Measurements from ENCODE around the gene SMG6. TPM values are rescaled to one million over a fixed set of nuclear protein-coding genes. Genes with fewer than 3 reads are reported as not detected.

Gene SMG6
- total and polyA plus RNA-seq, 2 of the 8 experiments (the other 6 are each of a cell fraction or from before 2014, with no cell fraction given): 18.5 to 25.2 TPM

DNA sequence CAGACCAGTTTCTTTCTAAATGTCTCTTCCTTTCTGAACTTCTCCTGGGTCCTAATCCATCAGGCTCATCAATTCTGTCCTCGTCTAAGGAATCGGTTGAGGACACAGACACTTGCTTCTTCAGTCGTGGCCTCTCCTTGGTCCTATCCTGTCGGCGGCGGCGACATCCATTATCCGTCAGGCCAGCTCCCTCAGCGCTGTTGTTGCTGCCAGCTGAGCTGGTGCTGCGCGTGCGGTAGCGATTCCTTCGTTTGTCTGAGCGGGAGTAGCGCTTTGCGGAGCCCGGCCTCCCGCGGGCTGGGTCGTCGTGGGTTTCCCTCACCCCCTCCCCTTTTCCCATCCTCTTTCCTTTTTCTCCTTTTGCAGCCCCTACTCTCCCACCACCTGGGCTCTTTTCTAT is 3.8 kb downstream of the SMG6 start:
- H3K36me3 ChIP-seq (ENCODE audit: control insufficient read depth in 2 of 4, insufficient read depth in 4 of 4, low read length in 3 of 4): peaks cover 3 to 29% (median 16%) of the 10 kb centered on the region in 4 experiments; a peak in 6 of 8 replicates
- no peak overlapping the region for H2AFZ ChIP-seq (ENCODE audit: low read length)
- no peak overlapping the region for H2BK120ac ChIP-seq (replicated peaks; ENCODE audit: low read depth, low read length)
- H3K4me2 ChIP-seq (ENCODE audit: insufficient read depth in 1 of 2, low read depth in 2 of 2, low read length in 2 of 2): no peak overlapping the region
- no peak for DNase-seq (ENCODE audit: low read depth in 1 of 2, low spot score in 2 of 2)
- no peak overlapping the region for H3K9ac ChIP-seq (replicated peaks in 1 of 4; ENCODE audit: extremely low read depth in 1 of 4, low read depth in 3 of 4, low read length in 3 of 4)
- no peak overlapping the region for H2BK12ac ChIP-seq (ENCODE audit: low read depth, low read length)
- H3K23ac ChIP-seq (ENCODE audit: insufficient read length): no peak overlapping the region
- H3K18ac ChIP-seq (ENCODE audit: extremely low read depth, low read length): no peak overlapping the region
- H3K79me1 ChIP-seq (ENCODE audit: low read depth, low read length): peaks cover 6% of the 10 kb centered on the region; the same call in 1 of the 2 replicates
- no peak overlapping the region for H3K27ac ChIP-seq (ENCODE audit: low read depth, low read length)
- TF ChIP-seq YY1 (IDR thresholded peaks at IDR 0.05; ENCODE audit: low read depth, low read length) (no peak), GTF2F1 (IDR thresholded peaks at IDR 0.05; ENCODE audit: borderline replicate concordance, low read depth, low read length) (no peak), NANOG (IDR thresholded peaks at IDR 0.05; ENCODE audit: insufficient read depth, low read depth, low read length, poor library complexity, severe bottlenecking) (no peak), ASH2L (IDR thresholded peaks at IDR 0.05; ENCODE audit: low read length) (no peak), SP1 (IDR thresholded peaks at IDR 0.05; ENCODE audit: low read depth, low read length) (no peak), SRF (IDR thresholded peaks at IDR 0.05; ENCODE audit: low read depth, low read length) (no peak), SIN3A (conservative IDR thresholded peaks at IDR 0.05 in 1 of 2, IDR thresholded peaks at IDR 0.05 in 1 of 2; ENCODE audit: low read depth in 1 of 2, low read length in 2 of 2) (no peak), SP4 (IDR thresholded peaks at IDR 0.05; ENCODE audit: low read length) (no peak), CREB1 (IDR thresholded peaks at IDR 0.05) (no peak)
- H3K4ac ChIP-seq (replicated peaks; ENCODE audit: insufficient read length, low read depth, low read length): no peak overlapping the region
- H4K20me1 ChIP-seq (replicated peaks in 1 of 2; ENCODE audit: control insufficient read depth in 1 of 2, insufficient read depth in 2 of 2, low read length in 2 of 2): peaks cover 3 to 13% of the 10 kb centered on the region in 2 experiments
- WGBS, 2 experiments (ENCODE audit: extremely low coverage in 1 of 2, insufficient coverage in 1 of 2, insufficient read length in 1 of 2, insufficient replicate concordance in 2 of 2, low coverage in 1 of 2, low lambda C conversion rate in 2 of 2, missing lambda C conversion rate in 1 of 2): 96% methylated on average over 22 of the region's 22 CpGs; no CpG with 5 or more reads in 1 of the 2 experiments
- H3K79me2 ChIP-seq (ENCODE audit: control insufficient read depth in 1 of 2, insufficient read depth in 2 of 2, low read length in 2 of 2): peaks cover 0 to 15% of the 10 kb centered on the region in 2 experiments; a peak in 3 of 4 replicates
- no peak overlapping the region for H3K4me3 ChIP-seq (ENCODE audit: extremely low read depth in 1 of 4, insufficient read depth in 2 of 4, low read depth in 3 of 4, low read length in 4 of 4)
- H3K9me3 ChIP-seq (ENCODE audit: insufficient read depth in 2 of 2, low read depth in 1 of 2, low read length in 1 of 2): no peaks in the 10 kb centered on the region
- no peaks in the 10 kb centered on the region for H3K27me3 ChIP-seq (replicated peaks in 1 of 4; ENCODE audit: control insufficient read depth in 3 of 4, extremely low read depth in 1 of 4, insufficient read depth in 3 of 4, low read length in 3 of 4)
- H2BK5ac ChIP-seq (ENCODE audit: low read depth, low read length): no peak overlapping the region
- ChIA-PET CTCF (ENCODE audit: partially characterized antibody) (no interaction called here), POLR2A (ENCODE audit: partially characterized antibody) (no interaction called here)
- H3K4me1 ChIP-seq (replicated peaks in 1 of 4; ENCODE audit: control insufficient read depth in 3 of 4, insufficient read depth in 4 of 4, low read length in 3 of 4): peaks cover 0 to 2% (median 0%) of the 10 kb centered on the region in 4 experiments; a peak in 2 of 7 replicates
- no peak overlapping the region for H4K5ac ChIP-seq (ENCODE audit: insufficient read length, low read depth, low read length)
- H2BK20ac ChIP-seq (ENCODE audit: low read length): no peak overlapping the region
- FAIRE-seq: no peak
- H2AK5ac ChIP-seq (ENCODE audit: low read depth, low read length): no peak overlapping the region
- no peak overlapping the region for H2BK15ac ChIP-seq (ENCODE audit: low read length)
- H4K91ac ChIP-seq (replicated peaks; ENCODE audit: insufficient read length, low read length): no peak overlapping the region
- no peak overlapping the region for H3K56ac ChIP-seq (replicated peaks; ENCODE audit: insufficient read length, low read depth, low read length)
- no peak overlapping the region for H3K14ac ChIP-seq (ENCODE audit: insufficient read length)
- H3K23me2 ChIP-seq (ENCODE audit: low read depth, low read length): peaks cover 3% of the 10 kb centered on the region
- H4K8ac ChIP-seq (ENCODE audit: extremely low read depth, insufficient read depth, low read length): no peak overlapping the region
